ENCODE results near the gene MIDN. TPM values are rescaled to one million over a fixed set of nuclear protein-coding genes. Genes with fewer than 3 reads are reported as not detected.

MIDN gene
- total RNA-seq, 2 experiments from 2014 or later = 58.0 to 65.7 TPM

DNA sequence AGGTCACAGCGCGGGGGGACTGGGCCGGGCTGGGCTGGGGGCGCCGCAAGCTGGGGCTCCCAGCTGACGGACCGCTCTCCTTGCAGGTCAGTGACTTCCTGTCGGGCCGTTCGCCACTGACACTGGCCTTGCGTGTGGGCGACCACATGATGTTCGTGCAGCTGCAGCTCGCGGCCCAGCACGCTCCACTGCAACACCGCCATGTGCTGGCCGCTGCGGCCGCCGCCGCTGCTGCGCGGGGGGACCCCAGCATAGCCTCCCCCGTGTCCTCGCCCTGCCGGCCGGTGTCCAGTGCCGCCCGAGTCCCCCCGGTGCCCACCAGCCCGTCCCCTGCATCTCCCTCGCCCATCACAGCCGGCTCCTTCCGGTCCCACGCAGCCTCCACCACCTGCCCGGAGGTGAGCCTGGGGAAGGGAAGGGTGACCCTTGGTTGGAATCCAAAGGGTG lies 5.7 kb downstream of the MIDN start:
- Mint-ChIP-seq H3K27me3 (no peaks in the 10 kb centered on the region), H3K4me3 (no peak overlapping the region), H3K36me3 (ENCODE audit: low read depth) (peaks cover 44% of the 10 kb centered on the region), H3K27ac (no peak overlapping the region), H3K9me3 (no peaks in the 10 kb centered on the region), H3K4me1 (peaks cover 36% of the 10 kb centered on the region)
- CTCF ChIA-PET = interaction anchor here (6.6 to 7.3 kb wide), 2 partner anchors 10 to 12 kb away, joined by 65 to 105 read pairs; partner anchors contain the start of gene CIRBP
- DNase-seq = no peak
- POLR2A ChIA-PET = interaction anchor here (1.3 kb wide), 1 partner anchor 15 kb away, joined by 6 read pairs; the partner anchor contains the start of gene CIRBP

GRCh38 chr19:1254530-1255185 lies 6.3 kb downstream of the MIDN start:
- peaks cover 45% of the 10 kb centered on the region for H3K36me3 Mint-ChIP-seq (ENCODE audit: low read depth)
- CTCF ChIA-PET = interaction anchor here (1.2 to 7.3 kb wide), 3 partner anchors 11 to 21 kb away, joined by 3 to 105 read pairs (median 65); partner anchors contain the start of genes CIRBP and FAM174C

GRCh38 chr19:1255186-1256161 lies 7.1 kb downstream of the MIDN start:
- Mint-ChIP-seq H3K4me3 (no peak overlapping the region), H3K36me3 (ENCODE audit: low read depth) (peaks cover 45% of the 10 kb centered on the region), H3K4me1 (peaks cover 45% of the 10 kb centered on the region), H3K27me3 (no peaks in the 10 kb centered on the region), H3K27ac (no peak overlapping the region), H3K9me3 (no peaks in the 10 kb centered on the region)
- CTCF ChIA-PET = interaction anchor here (1.2 to 7.3 kb wide), 3 partner anchors 10 to 20 kb away, joined by 3 to 105 read pairs (median 65); partner anchors contain the start of genes CIRBP and FAM174C
- DNase-seq = no peak
- POLR2A ChIA-PET = interaction anchor here (1.6 kb wide), 1 partner anchor 13 kb away, joined by 4 read pairs; no protein-coding TSS in a partner anchor

More at GRCh38 chr19:1254530-1255185, 6.3 kb downstream of the MIDN start:
- no peak for DNase-seq
- no peaks in the 10 kb centered on the region for H3K9me3 Mint-ChIP-seq
- peaks cover 41% of the 10 kb centered on the region for H3K4me1 Mint-ChIP-seq
- H3K27me3 Mint-ChIP-seq = no peaks in the 10 kb centered on the region
- peak overlapping the region; percentile 16 for H3K4me3 Mint-ChIP-seq
- POLR2A ChIA-PET = no interaction called here
- H3K27ac Mint-ChIP-seq = peak overlapping the region; percentile 57

DNA sequence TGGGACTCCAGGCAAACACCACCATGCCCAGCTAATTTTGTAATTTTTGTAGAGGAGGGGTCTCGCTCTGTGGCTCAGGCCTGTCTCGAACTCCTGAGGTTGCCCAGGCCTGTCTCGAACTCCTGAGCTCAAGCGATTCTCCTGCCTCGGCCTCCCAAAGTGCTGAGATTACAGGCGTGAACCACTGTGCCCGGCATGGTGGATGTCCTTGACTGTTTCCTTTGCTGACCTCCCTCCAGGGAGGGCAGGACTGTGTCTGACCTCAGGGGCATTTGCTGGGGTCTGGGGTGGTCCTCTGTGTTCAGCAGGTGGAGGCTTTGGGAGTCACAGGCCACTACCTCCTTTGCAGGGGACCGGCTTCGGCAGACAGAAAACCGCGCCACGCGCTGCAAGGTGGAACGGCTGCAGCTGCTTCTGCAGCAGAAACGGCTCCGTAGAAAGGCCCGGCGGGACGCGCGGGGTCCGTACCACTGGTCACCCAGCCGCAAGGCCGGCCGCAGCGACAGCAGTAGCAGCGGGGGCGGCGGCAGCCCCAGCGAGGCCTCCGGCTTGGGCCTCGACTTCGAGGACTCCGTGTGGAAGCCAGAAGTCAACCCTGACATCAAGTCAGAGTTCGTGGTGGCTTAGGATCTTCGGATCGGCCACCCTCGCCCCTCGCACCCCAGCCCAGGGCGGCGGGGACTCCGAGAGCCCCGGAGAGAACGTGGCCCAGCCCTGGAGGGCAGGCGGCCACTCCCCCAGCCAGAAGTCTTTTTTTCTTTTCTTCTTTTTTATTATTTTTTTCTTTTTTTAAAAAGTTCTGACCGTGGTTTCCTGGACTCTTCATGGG lies 8.5 kb downstream of the MIDN start:
- no peak overlapping the region for H3K4me3 Mint-ChIP-seq
- H3K9me3 Mint-ChIP-seq = no peaks in the 10 kb centered on the region
- POLR2A ChIA-PET = interaction anchor here (1.6 kb wide), 1 partner anchor 12 kb away, joined by 4 read pairs; no protein-coding TSS in a partner anchor

GRCh38 chr19:1257475-1258162 lies 9.2 kb downstream of the MIDN start:
- DNase-seq = no peak

More for the DNA sequence above, 8.5 kb downstream of the MIDN start:
- no peak for DNase-seq
- Mint-ChIP-seq H3K4me1 (peaks cover 53% of the 10 kb centered on the region), H3K36me3 (ENCODE audit: low read depth) (peaks cover 37% of the 10 kb centered on the region), H3K27ac (no peak overlapping the region), H3K27me3 (no peaks in the 10 kb centered on the region)
- CTCF ChIA-PET = interaction anchor here (0.6 to 7.3 kb wide), 3 partner anchors 9 to 573 kb away, joined by 3 to 105 read pairs (median 65); partner anchors contain the start of gene CIRBP

DNA sequence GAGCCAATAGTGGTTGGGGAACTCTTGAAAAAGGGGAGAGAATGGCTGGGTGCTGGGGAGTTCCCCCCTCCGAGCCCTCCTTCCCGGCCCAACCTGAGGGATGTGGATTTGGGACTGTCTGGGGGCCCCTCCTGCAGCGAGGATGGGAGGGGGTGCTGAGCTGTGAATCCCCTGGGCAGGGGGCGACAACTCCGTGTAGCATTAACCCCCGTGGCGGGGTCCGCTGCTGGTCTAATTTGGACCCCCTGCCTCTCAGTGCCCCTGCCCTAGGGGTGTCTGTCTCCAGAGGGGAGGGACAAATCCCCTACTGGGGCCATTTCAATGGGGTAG lies 9.7 kb downstream of the MIDN start:
- ChIA-PET CTCF (interaction anchor here (6.6 to 7.3 kb wide), 2 partner anchors 8 to 14 kb away, joined by 65 to 105 read pairs; partner anchors contain the start of gene CIRBP), POLR2A (interaction anchor here (0.6 kb wide), 1 partner anchor 11 kb away, joined by 3 read pairs; no protein-coding TSS in a partner anchor)
- peaks cover 60% of the 10 kb centered on the region for H3K4me1 Mint-ChIP-seq
- peaks cover 32% of the 10 kb centered on the region for H3K36me3 Mint-ChIP-seq (ENCODE audit: low read depth)
- no peaks in the 10 kb centered on the region for H3K9me3 Mint-ChIP-seq
- H3K4me3 Mint-ChIP-seq = peak overlapping the region; percentile 83
- no peak for DNase-seq
- no peaks in the 10 kb centered on the region for H3K27me3 Mint-ChIP-seq
- H3K27ac Mint-ChIP-seq = peak overlapping the region; percentile 96

More at GRCh38 chr19:1257475-1258162, 9.2 kb downstream of the MIDN start:
- Mint-ChIP-seq H3K4me1 (peaks cover 57% of the 10 kb centered on the region), H3K9me3 (no peaks in the 10 kb centered on the region), H3K27ac (peak overlapping the region; percentile 96), H3K36me3 (ENCODE audit: low read depth) (peaks cover 32% of the 10 kb centered on the region), H3K27me3 (no peaks in the 10 kb centered on the region), H3K4me3 (peak overlapping the region; percentile 83)
- ChIA-PET POLR2A (interaction anchor here (0.6 to 1.6 kb wide), 2 partner anchors 11 kb away, joined by 3 to 4 read pairs; no protein-coding TSS in a partner anchor), CTCF (interaction anchor here (0.6 to 7.3 kb wide), 3 partner anchors 8 to 574 kb away, joined by 3 to 105 read pairs (median 65); partner anchors contain the start of gene CIRBP)

DNA sequence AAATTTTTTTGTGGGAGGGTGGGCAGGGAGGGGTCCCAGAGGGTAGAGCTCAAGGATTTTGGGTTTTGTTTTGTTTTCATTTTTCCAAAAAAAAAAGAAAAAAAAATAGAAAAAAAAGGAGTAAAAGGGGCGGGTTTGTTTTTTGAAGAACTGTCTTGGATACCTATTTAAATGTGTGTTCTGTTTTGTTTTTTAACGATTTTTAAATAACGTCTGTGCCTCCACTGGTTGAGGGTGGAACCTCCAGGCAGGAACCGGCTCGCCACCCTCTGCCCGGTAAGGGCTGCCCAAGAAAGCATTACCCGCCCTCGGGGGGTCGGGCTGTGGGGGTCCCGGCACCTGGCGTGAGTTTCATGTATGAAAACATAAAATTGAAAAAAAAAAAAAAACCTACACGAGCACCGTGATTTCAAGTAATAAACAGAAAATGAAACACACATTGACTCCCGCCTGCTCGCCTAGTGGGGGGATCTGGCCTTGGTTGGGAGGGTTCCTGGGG lies 10.4 kb downstream of the MIDN start:
- ChIA-PET CTCF (interaction anchor here (6.6 to 11.3 kb wide), 2 partner anchors 15 kb away, joined by 65 to 299 read pairs; partner anchors contain the start of gene ATP5F1D), POLR2A (interaction anchor here (0.6 kb wide), 1 partner anchor 15 kb away, joined by 3 read pairs; no protein-coding TSS in a partner anchor)
- Mint-ChIP-seq H3K9me3 (no peaks in the 10 kb centered on the region), H3K4me3 (peak overlapping the region; percentile 83), H3K27me3 (no peaks in the 10 kb centered on the region), H3K36me3 (ENCODE audit: low read depth) (peaks cover 27% of the 10 kb centered on the region), H3K4me1 (peaks cover 58% of the 10 kb centered on the region), H3K27ac (peak overlapping the region; percentile 96)
- DNase-seq = no peak

DNA sequence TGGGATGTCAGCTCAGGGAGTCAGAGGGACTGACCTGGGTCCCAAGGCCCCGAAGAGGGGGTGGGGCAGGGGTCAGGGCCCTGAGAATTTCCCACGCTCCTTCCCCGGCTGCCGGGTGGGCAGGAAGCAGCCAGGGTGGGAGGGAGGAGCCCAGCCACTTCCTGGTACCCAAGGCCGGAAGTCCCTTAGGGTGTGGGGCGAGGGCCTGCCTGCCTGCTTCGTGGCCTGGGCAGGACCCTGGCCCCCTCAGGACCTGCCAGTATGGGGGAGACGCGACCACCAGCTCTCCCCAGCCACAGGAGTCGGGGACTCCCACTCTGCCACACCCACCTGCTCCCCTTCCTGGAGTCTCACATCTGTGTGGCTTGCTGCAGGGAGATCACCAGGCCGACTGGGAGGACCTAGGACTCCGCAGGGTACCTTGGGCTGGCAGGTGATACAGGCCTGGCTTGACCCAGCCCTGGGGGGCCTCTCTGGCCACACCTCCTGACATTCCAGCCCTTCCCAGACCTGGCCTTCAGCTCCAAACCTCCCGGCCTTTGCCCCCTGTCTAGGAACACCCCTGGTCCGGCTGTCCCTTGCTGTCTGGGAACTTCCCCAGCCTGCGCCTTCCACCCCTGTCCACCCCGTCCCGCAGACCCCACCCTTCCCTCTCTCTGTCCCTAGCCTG lies 11.0 kb downstream of the MIDN start:
- CTCF ChIA-PET = interaction anchor here (11.3 kb wide), 1 partner anchor 16 kb away, joined by 299 read pairs; the partner anchor contains the start of gene ATP5F1D
- peak; percentile 81 for DNase-seq
- Mint-ChIP-seq H3K9me3 (no peaks in the 10 kb centered on the region), H3K4me1 (peaks cover 58% of the 10 kb centered on the region), H3K4me3 (peak overlapping the region; percentile 83), H3K27ac (peak overlapping the region; percentile 96), H3K27me3 (no peaks in the 10 kb centered on the region), H3K36me3 (ENCODE audit: low read depth) (peaks cover 27% of the 10 kb centered on the region)
- POLR2A ChIA-PET = interaction anchor here (0.6 to 0.7 kb wide), 2 partner anchors 9 to 15 kb away, joined by 3 to 4 read pairs; partner anchors contain the start of gene CIRBP

- CTCF ChIA-PET = interaction anchor here (1.2 to 11.3 kb wide), 3 partner anchors 9 to 16 kb away, joined by 3 to 299 read pairs (median 3); partner anchors contain the start of genes ATP5F1D and CIRBP
- H3K4me1 Mint-ChIP-seq = peaks cover 52% of the 10 kb centered on the region
- no peaks in the 10 kb centered on the region for H3K27me3 Mint-ChIP-seq
- DNase-seq = peak; percentile 54
- H3K9me3 Mint-ChIP-seq = no peaks in the 10 kb centered on the region
- peaks cover 19% of the 10 kb centered on the region for H3K36me3 Mint-ChIP-seq (ENCODE audit: low read depth)
- POLR2A ChIA-PET = interaction anchor here (0.7 to 1.2 kb wide), 2 partner anchors 9 kb away, joined by 3 to 4 read pairs; partner anchors contain the start of gene CIRBP
- H3K4me3 Mint-ChIP-seq = peak overlapping the region; percentile 87
- H3K27ac Mint-ChIP-seq = peak overlapping the region; percentile 96
Measured at GRCh38 chr19:1259876-1260748, 11.7 kb downstream of the MIDN start.
